HepG2 (cell line): ENCODE results near the gene SETD1A. TPM values are rescaled to one million over a fixed set of nuclear protein-coding genes. Genes with fewer than 3 reads are reported as not detected.
A peak's percentile ranks its signal among the peaks of the same experiment; 100 is the strongest.

Experiments used
- ATAC-seq: fragments of 200-7000 bp; cut with Tn5 transposase; 3 replicates; pipeline ENCODE4 v1.9.1; 2020; ENCODE audit warnings: mild to moderate bottlenecking, moderate library complexity
- BruUV-seq: library from RNA; stranded (reverse); fragments of 400-500 nt; replicated peaks from 2 replicates; lab custom pipeline; 2021; lab: Mats Ljungman, UMichigan
- CTCF ChIA-PET: fragments of 300-600 bp; formaldehyde crosslinking; extraction: SDS; loops from one replicate; lab custom pipeline; 2021; ENCODE audit warnings: low total read pairs, inconsistent platforms, low intra/inter-chr PET ratio; lab: Yijun Ruan, JAX
- POLR2A ChIA-PET: fragments of 350-600 bp; sonication (Branson Sonifier 250); formaldehyde crosslinking; loops from one replicate; lab custom pipeline; 2020; ENCODE audit warnings: antibody characterized with exemption, inconsistent platforms; lab: Yijun Ruan, JAX
- DNase-seq: peaks from one replicate; pipeline ENCODE4 v3.0.0-alpha.2; 2015; ENCODE audit warnings: low spot score
- FAIRE-seq: peaks from 3 replicates; lab custom pipeline; 2011; peaks lifted over from hg19 to GRCh38; lab: Jason Lieb, UNC
- H2AFZ ChIP-seq: one replicate; pipeline ENCODE4 v1.6.1; 2011; ENCODE audit warnings: low read length, inconsistent platforms
- H3K27ac ChIP-seq: fragments of 300-600 bp; 3 replicates; pipeline ENCODE4 v1.8.0; 2011; ENCODE audit warnings: mixed run types, mild to moderate bottlenecking, mixed read lengths, low read length, inconsistent platforms; ENCODE audit not compliant: insufficient read depth; ENCODE audit errors: extremely low read length
- H3K27me3 ChIP-seq, 2 experiments: fragments of 200-600 bp in 1 of 2; 2 replicates in 1 of 2; 3 replicates in 1 of 2; pipeline versions ENCODE4 v1.6.0 to v1.8.0; 2011; ENCODE audit warnings: low read length in 2 of 2, mild to moderate bottlenecking in 2 of 2, moderate library complexity in 2 of 2, inconsistent platforms in 1 of 2; ENCODE audit not compliant: insufficient read depth in 2 of 2, control insufficient read depth in 1 of 2
- H3K36me3 ChIP-seq, 2 experiments: fragments of 200-600 bp in 1 of 2; replicated peaks in 1 of 2; 2 replicates in 1 of 2; 3 replicates in 1 of 2; pipeline versions ENCODE4 v1.5.1 to v1.8.0; 2011; ENCODE audit warnings: low read length in 2 of 2, inconsistent platforms in 1 of 2; ENCODE audit not compliant: insufficient read depth in 2 of 2, control insufficient read depth in 1 of 2
- H3K4me1 ChIP-seq: 2 replicates; pipeline ENCODE4 v1.5.1; 2012; ENCODE audit warnings: low read length, inconsistent platforms; ENCODE audit not compliant: insufficient read depth
- H3K4me2 ChIP-seq: 2 replicates; pipeline ENCODE4 v1.6.0; 2011; ENCODE audit warnings: low read depth, low read length, inconsistent platforms
- H3K4me3 ChIP-seq, 3 experiments: fragments of 200-600 bp in 1 of 3; sonication (generic), shearing (Covaris generic) in 1 of 3; replicated peaks in 1 of 3; 2 replicates each; pipeline ENCODE4 v1.5.1; 2011 to 2016; ENCODE audit warnings: low read length in 3 of 3, inconsistent platforms in 2 of 3, low read depth in 2 of 3, mild to moderate bottlenecking in 2 of 3, control low read depth in 1 of 3, mixed read lengths in 1 of 3; ENCODE audit not compliant: insufficient read depth in 1 of 3
- H3K79me2 ChIP-seq: one replicate; pipeline ENCODE4 v1.6.1; 2011; ENCODE audit warnings: low read length, inconsistent platforms; ENCODE audit not compliant: insufficient read depth
- H3K9ac ChIP-seq: 2 replicates; pipeline ENCODE4 v1.6.0; 2011; ENCODE audit warnings: mild to moderate bottlenecking, low read depth, low read length, inconsistent platforms; ENCODE audit not compliant: insufficient read depth
- H3K9me3 ChIP-seq: 2 replicates; pipeline ENCODE4 v1.5.1; 2012; ENCODE audit warnings: mild to moderate bottlenecking, low read length
- H4K20me1 ChIP-seq: 2 replicates; pipeline ENCODE4 v1.6.0; 2011; ENCODE audit warnings: inconsistent platforms, mild to moderate bottlenecking, low read length, moderate library complexity; ENCODE audit not compliant: insufficient read depth
- CCAR2 ChIP-seq: fragments of 200-400 bp; formaldehyde crosslinking; optimal IDR thresholded peaks from 2 replicates; pipeline ENCODE3; 2018; ENCODE audit warnings: low read depth, mild to moderate bottlenecking, low read length, moderate library complexity
- WGBS: methylation state at CpG from one replicate; pipeline ENCODE4 v1.1.6; 2017; ENCODE audit warnings: low lambda C conversion rate; 5-methylcytosine and 5-hydroxymethylcytosine counted together
- in situ Hi-C: cut with HindIII; loops from 2 replicates; pipeline ENCODE4 v1.10.0; 2017; ENCODE audit warnings: low pct_unique_long_range_greater_than_20kb; ENCODE audit not compliant: extremely low pct_ligation_motif_present
- intact Hi-C: fragments of 100-400 bp; cut with micrococcal nuclease; formaldehyde crosslinking; loops from one replicate; pipeline ENCODE4 v1.10.0; 2022; ENCODE audit not compliant: unreplicated experiment
- polyA plus RNA-seq, 8 experiments: library from polyadenylated mRNA; depleted of rRNA in 3 of 8; stranded (reverse) in 7 of 8; unstranded in 1 of 8; fragments of >200 nt; fragmentation: Illumina TruSeq in 4 of 8; extraction: Trizol in 4 of 8; gene quantifications; 2 replicates each; pipeline versions ENCODE4 v1.2.1 to v1.2.3, GENCODE V29; 2011 to 2016; ENCODE audit warnings: low read depth in 4 of 8, missing spikeins in 1 of 8, mixed read lengths in 1 of 8; ENCODE audit not compliant: insufficient read depth in 1 of 8
- total RNA-seq, 5 experiments: library from RNA; depleted of rRNA; stranded (reverse); fragments of >200 nt; fragmentation: Illumina TruSeq; extraction: Trizol; gene quantifications; 2 replicates each; pipeline ENCODE4 v1.2.3, GENCODE V29; 2016; ENCODE audit warnings: low read depth in 1 of 5
- TF ChIP-seq, protein P1 (sequence below), 2 experiments: sonication (generic) in 1 of 2; formaldehyde crosslinking in 1 of 2; IDR thresholded peaks; 2 replicates each; pipeline versions ENCODE4 v1.4.0 to v1.6.1; 2016 to 2020; ENCODE audit warnings: borderline replicate concordance in 1 of 2, low read depth in 1 of 2, mild to moderate bottlenecking in 1 of 2, missing genetic modification reagents in 1 of 2
- TF ChIP-seq, protein P2 (sequence below): IDR thresholded peaks from 2 replicates; pipeline ENCODE4 v1.4.0; 2020; ENCODE audit warnings: mild to moderate bottlenecking, missing genetic modification reagents
- TF ChIP-seq, protein P3 (sequence below): sonication (generic); formaldehyde crosslinking; IDR thresholded peaks from 2 replicates; pipeline ENCODE4 v1.4.0; 2020; ENCODE audit warnings: mild to moderate bottlenecking, low read depth, missing genetic modification reagents

Gene SETD1A
- total and polyA plus RNA-seq, 2 of the 13 experiments (the other 11 are each of a cell fraction or from before 2014, with no cell fraction given) = 3.8 to 5.6 TPM

DNA sequence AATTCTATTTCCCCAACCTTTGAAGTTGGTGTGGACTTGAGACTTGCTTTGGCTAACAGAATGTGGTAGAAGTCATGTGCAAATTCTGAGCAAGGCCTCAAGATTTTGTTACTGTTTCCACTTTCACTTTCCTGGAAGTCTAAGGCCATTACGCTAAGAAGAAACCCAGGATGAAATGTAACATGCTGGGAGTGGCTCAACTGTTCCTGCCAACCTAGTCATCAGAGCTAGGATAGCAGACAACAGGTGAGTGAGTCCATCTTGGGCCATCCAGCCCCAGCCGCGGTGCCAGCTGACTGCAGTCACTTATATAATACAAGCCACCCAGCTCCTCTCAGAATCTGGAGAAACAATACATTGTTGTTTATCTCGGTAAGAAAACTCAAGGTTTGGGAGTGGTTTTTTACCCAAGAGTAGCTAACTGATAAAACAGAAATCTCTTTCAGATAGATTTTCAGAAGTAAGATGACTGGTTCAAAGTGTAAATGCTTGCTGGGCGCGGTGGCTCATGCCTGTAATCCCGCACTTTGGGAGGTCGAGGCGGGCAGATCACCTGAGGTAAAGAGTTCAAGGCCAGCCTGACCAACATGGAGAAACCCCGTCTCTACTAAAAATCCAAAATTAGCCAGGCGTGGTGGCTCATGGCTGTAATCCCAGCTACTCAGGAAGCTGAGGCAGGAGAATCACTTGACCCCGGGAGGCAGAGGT is 65.1 kb downstream of the SETD1A start:
- Histone ChIP-seq H3K4me1 (peaks cover 51% of the 10 kb centered on the region), H3K79me2 (no peaks in the 10 kb centered on the region), H3K36me3 (no peaks in the 10 kb centered on the region), H4K20me1 (no peaks in the 10 kb centered on the region), H3K4me3 (peak overlapping the region in 2 of 3 experiments; percentile 19 to 43; a peak in 3 of 6 replicates), H3K4me2 (peak overlapping the region; percentile 69), H3K9me3 (no peaks in the 10 kb centered on the region), H3K27me3 (peaks cover 0 to 2% of the 10 kb centered on the region in 2 experiments; a peak in 1 of 5 replicates), H3K9ac (no peak overlapping the region), H2AFZ (no peak overlapping the region), H3K27ac (peak overlapping the region; percentile 19)
- CTCF ChIA-PET = interaction anchor here (1.8 kb wide), 1 partner anchor 38 kb away, joined by 4 read pairs; the partner anchor contains the start of gene HSD3B7
- no peak for FAIRE-seq
- ATAC-seq = peak; percentile 21; the same call in 2 of the 3 replicates
- POLR2A ChIA-PET = interaction anchor here (0.6 to 5.8 kb wide), 9 partner anchors 11 to 177 kb away, joined by 3 to 41 read pairs (median 8); partner anchors contain the start of genes KAT8, STX4, ZNF646 and ZNF668
- in situ Hi-C loops = no loop called here
- WGBS = 6% methylated on average over 12 of the region's 12 CpGs
- DNase-seq = peak; percentile 30
- no TSS peak for BruUV-seq
- intact Hi-C loops = no loop called here
- TF ChIP-seq, protein P1, sequence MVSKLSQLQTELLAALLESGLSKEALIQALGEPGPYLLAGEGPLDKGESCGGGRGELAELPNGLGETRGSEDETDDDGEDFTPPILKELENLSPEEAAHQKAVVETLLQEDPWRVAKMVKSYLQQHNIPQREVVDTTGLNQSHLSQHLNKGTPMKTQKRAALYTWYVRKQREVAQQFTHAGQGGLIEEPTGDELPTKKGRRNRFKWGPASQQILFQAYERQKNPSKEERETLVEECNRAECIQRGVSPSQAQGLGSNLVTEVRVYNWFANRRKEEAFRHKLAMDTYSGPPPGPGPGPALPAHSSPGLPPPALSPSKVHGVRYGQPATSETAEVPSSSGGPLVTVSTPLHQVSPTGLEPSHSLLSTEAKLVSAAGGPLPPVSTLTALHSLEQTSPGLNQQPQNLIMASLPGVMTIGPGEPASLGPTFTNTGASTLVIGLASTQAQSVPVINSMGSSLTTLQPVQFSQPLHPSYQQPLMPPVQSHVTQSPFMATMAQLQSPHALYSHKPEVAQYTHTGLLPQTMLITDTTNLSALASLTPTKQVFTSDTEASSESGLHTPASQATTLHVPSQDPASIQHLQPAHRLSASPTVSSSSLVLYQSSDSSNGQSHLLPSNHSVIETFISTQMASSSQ (IDR thresholded peaks at IDR 0.05; ENCODE audit: low read depth) = no peak
- TF ChIP-seq, protein P1 (CRISPR knock-in tag; IDR thresholded peaks at IDR 0.05; ENCODE audit: borderline replicate concordance) = no peak
- TF ChIP-seq, protein P2, sequence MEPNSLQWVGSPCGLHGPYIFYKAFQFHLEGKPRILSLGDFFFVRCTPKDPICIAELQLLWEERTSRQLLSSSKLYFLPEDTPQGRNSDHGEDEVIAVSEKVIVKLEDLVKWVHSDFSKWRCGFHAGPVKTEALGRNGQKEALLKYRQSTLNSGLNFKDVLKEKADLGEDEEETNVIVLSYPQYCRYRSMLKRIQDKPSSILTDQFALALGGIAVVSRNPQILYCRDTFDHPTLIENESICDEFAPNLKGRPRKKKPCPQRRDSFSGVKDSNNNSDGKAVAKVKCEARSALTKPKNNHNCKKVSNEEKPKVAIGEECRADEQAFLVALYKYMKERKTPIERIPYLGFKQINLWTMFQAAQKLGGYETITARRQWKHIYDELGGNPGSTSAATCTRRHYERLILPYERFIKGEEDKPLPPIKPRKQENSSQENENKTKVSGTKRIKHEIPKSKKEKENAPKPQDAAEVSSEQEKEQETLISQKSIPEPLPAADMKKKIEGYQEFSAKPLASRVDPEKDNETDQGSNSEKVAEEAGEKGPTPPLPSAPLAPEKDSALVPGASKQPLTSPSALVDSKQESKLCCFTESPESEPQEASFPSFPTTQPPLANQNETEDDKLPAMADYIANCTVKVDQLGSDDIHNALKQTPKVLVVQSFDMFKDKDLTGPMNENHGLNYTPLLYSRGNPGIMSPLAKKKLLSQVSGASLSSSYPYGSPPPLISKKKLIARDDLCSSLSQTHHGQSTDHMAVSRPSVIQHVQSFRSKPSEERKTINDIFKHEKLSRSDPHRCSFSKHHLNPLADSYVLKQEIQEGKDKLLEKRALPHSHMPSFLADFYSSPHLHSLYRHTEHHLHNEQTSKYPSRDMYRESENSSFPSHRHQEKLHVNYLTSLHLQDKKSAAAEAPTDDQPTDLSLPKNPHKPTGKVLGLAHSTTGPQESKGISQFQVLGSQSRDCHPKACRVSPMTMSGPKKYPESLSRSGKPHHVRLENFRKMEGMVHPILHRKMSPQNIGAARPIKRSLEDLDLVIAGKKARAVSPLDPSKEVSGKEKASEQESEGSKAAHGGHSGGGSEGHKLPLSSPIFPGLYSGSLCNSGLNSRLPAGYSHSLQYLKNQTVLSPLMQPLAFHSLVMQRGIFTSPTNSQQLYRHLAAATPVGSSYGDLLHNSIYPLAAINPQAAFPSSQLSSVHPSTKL (CRISPR knock-in tag) = no peak
- TF ChIP-seq CCAR2 = no peak
- TF ChIP-seq, protein P3, sequence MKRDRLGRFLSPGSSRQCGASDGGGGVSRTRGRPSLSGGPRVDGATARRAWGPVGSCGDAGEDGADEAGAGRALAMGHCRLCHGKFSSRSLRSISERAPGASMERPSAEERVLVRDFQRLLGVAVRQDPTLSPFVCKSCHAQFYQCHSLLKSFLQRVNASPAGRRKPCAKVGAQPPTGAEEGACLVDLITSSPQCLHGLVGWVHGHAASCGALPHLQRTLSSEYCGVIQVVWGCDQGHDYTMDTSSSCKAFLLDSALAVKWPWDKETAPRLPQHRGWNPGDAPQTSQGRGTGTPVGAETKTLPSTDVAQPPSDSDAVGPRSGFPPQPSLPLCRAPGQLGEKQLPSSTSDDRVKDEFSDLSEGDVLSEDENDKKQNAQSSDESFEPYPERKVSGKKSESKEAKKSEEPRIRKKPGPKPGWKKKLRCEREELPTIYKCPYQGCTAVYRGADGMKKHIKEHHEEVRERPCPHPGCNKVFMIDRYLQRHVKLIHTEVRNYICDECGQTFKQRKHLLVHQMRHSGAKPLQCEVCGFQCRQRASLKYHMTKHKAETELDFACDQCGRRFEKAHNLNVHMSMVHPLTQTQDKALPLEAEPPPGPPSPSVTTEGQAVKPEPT (CRISPR knock-in tag) = no peak
